GM18951 (cell line): ENCODE results near the gene CCDC85A.

Experiments
- POLR2A ChIP-seq: IDR thresholded peaks from 4 replicates; pipeline ENCODE4 v1.6.1; 2011; ENCODE audit warnings: mild to moderate bottlenecking; ENCODE audit not compliant: insufficient read length, insufficient read depth; ENCODE audit errors: extremely low read depth
- in situ Hi-C: fragments of 300-500 bp; cut with MboI; formaldehyde crosslinking; loops from one replicate; pipeline ENCODE4 v1.12.0; 2022; ENCODE audit warnings: low sequenced_read_pairs, mixed read lengths, inconsistent platforms; ENCODE audit not compliant: unreplicated experiment

CCDC85A gene

DNA sequence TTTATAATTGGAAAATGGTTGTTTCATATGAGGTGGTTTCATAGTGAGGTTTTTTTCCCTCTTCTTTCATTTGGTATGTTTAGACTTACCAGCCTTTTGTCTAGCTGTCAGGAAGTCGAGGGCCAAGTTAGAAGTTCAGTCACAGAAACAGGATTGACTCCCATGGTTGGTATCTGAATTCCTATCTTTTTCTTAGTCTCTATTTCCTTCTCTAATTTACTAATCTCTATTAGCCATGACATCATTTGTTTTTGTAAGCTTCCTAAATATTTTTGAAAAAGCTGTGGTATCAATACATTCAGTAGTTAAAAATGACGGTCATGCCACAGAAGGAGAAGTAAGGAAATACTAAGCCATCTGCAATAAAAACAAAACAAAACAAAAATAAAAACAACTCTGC lies 206.9 kb downstream of the CCDC85A start:
- no peak for TF ChIP-seq POLR2A
- in situ Hi-C loops = no loop called here

DNA sequence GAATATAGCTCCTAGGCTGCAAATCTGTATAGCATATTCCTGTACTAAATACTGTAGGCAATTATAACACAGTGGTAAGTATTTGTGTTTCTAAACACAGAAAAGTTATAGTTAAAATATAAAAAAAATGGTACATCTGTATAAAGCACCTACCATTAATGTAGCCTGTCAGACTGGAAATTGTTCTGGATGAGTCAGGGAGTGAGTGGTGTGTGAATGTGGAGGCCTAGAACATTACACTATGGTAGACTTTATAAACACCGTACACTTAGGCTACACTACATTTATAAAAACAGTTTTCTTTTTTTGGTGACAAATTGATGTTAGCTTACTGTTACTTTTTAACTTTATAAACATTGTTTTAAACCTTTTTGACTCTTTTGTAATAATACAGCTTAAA lies 226.3 kb downstream of the CCDC85A start:
- TF ChIP-seq POLR2A = no peak
- in situ Hi-C loops = no loop called here

DNA sequence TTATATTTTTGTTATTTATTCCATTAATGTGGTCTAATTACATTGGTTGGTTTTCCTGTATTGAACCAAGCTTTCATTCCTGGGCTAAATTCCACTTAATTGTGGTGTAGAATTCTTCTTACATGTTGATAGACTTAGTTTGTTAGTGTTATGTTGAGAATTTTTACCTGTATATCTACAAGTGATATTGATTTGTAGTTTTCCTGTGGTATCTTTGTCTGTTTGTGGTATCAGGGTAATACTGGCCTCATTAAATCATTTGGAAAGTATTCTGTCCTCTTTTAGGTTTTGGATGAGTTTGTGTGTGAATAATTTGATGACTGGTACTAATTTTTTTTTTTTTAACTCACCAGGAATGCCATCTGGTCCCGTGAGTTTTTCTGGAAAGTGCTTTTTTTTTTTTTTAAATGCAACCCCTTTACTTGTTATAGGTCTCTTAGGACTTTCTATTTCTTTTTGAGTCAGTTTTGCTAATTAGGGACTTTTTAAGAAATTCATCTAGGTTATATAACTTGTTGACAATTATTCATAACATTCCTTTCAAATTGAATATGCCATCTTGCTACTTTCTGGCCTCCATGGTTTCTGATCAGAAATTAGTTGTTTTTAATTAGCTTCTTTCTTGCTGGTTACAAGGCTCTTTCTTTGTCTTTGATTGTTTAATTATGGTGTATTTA lies 232.8 kb downstream of the CCDC85A start:
- in situ Hi-C loops = no loop called here
- TF ChIP-seq POLR2A = no peak
